Activated CD8-positive, alpha-beta memory T cell treated with anti-CD3 and anti-CD28 coated beads for 4 hours (primary cell): Measurements from ENCODE around the gene ATP6V1E1.
"Not testable (repeated sequence)": the region's sequence is repeated elsewhere in the genome, so short reads cannot be mapped to it uniquely, and the experiment has no call there.

ENCODE experiments used
- DNase-seq, 2 donors: peaks; one replicate each; pipeline ENCODE4 v3.0.0-alpha.2; 2020; ENCODE audit warnings: low read depth in 2 of 2

The ATP6V1E1 gene

DNA sequence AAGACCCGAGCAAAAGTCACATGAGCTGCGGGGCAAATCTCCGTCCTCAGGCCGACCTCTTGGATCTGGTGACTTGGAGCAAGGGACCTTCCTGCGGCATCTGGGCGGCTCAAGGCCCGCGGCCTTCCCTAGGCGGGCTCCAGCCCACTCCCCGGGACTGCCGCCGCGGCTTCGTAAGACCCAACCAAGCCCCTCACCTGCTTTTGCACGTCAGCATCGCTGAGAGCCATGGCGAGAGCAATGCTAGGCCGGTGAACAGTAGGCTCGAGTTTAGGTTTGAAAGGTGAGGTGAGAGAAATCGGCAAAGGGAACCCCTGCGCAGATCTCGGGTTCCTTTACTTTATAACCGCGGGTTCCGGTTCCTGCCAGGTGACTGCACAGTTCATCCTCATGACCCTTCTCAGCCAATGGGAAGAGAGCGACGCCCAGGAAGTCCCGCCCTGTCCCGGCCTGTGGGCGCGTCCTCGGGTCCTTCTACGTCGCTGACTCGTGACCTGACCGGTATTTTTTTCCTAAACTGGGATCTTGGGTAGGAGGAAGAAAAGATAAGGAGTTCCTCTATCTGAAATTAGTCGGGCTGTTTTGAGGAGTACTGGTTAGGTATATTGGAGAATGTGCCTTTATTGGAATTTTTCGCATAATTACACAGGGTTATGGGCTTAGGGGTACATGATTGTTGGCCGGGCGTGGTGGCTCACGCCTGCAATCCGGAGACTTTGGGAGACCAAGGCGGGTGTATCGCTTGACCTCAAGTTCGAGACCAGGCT lies at the start of gene ATP6V1E1:
Gene ATP6V1E1 (minus strand): TSS at position 344 of the 767 bp plus-strand sequence. CDS start 114 bp downstream, at position 230.
- peak; percentile 89 to 90 for DNase-seq

DNA sequence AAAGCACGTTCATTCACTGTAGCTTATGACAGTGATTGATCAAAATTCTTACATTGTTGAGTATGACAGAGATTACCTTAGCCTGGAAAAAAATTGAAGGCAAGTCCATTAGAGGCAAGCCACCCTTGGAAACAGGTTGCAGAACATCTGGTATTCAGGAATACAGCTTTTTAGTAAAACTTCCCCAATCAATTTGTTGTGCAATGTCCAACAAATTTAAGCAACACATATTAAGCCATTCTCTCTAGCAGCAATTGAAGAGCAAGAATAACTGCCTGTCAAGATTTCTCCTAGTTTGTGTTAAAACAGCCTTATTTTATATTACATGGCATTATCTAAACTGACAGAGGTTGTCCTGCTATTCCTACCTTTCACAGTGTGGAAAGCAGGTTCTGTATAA lies 47.0 kb upstream of the ATP6V1E1 start:
- DNase-seq: no peak

DNA sequence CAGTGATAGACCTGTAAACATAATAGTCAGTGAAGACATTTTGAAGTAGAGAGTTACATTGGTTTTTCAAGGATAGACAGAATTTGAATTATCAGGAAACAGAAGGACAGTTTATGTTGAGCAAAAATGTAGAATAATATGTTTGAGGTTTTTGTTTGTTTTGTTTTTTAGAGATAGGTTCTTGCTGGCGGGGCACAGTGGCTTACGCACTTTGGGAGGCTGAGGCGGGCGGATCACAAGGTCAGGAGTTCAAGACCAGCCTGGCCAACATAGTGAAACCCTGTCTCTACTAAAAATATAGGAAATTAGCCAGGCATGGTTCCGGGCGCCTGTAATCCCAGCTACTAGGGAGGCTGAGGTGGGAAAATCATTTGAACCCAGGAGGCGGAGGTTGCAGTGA lies 45.6 kb upstream of the ATP6V1E1 start:
- no peak for DNase-seq

DNA sequence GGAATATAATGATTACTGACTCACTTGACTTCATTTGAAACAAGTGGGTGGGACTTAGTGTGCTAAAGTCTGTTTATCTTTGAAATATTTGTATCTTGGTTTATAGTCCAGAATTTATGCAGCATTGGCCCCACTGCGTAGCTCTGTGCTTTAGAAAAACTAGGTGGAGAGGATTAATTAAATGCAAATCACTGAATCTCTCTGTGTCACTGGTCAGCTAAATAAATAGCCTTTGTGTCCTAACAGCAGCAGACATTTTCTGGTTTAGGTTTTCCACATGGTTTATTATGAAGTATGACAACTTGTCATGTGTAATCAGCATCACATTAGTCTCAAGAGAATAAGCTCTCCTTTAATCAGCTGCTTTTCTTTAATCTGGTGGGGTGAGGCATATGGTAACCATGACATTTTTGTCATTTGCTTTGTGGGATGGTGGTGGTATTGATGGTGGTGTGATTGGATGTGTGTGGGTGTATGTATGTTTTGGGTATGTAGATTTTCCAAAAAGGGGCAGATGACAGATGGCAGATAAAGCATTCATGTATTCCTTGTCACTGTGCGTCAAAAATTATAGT lies 44.0 kb upstream of the ATP6V1E1 start:
- DNase-seq: no peak

DNA sequence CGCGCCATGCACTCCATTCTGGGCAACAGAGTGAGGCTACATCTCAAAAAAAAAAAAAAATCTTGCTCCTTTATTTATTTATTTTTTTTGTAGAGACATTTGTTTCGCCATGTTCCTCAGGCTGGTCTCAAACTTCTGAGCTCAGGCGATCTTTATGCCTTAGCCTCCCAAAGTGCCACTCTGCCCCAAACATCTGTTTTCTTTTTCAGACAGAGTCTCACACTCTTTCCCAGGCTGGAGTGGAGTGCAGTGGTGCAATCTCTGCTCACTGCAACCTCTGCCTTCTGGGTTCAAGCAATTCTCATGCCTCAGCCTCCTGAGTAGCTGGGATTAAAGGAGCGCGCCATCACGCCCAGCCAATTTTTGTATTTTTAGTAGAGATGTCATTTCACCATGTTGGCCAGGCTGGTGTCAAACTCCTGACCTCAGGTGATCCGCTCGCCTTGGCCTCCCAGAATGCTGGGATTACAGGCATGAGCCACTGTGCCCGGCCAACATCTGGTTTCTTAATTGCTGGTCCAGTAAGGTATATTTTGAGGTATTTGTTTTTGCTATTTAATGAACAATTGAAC lies 43.1 kb upstream of the ATP6V1E1 start:
- not testable (repeated sequence) for DNase-seq

DNA sequence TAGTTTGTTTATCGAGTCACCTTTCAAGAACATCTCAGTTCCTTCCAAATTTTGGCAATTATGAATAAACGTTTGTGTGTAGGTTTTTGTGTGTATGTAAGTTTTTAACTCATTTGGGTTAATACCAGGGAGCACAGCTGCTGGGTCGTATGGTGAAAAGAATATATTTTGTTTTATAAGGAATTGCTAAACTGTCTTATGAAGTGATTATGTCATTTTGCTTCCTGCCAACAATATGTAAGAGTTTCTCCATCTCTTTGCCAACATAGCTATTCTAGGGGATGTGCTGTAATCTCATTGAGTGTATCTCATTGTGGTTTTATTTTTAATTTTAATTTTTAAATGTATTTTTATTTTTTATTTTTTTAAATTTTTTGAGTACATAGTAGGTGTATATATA lies 37.3 kb upstream of the ATP6V1E1 start:
- no peak for DNase-seq

DNA sequence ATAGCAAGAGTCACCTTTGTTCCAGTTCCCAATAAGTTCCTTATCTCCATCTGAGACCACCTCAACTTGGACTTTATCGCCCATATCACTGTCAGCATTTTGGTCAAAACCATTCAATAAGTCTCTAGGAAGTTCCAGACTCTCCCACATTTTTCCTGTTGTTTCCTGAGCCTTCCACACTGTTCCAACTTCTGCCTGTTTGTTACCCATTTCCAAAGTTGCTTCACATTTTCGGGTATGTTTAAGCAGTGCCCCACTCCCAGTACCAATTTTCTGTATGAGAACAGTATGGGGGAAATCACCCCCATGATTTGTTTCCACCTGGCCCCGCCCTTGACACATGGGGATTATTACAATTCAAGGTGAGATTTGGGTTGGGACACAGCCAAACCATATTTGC lies 36.7 kb upstream of the ATP6V1E1 start:
- DNase-seq: no peak

DNA sequence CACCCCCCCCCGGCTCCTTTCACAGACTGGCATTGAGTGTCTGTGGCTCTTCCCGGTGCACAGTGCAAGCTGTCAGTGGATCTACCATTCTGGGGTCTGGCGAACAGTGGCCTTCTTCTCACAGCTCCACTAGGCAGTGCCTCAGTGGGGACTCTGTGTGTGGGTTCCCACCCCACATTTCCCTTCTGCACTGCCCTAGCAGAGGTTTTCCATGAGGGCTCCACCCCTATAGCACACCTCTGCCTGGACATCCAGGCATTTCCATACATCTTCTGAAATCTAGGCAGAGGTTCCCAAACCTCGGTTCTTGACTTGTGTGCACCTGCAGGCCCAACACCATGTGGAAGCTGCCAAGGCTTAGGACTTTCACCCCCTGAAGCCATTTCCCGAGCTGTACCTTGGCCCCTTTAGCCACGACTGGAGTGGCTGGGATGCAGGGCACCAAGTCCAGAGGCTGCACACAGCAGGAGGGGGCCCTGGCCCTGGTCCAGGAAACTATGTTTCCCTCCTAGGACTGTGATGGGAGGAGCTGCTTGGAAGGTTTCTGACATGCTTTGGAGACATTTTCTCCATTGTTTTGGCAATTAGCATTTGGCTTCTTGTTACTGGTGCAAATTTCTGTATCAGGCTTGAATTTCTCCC lies 36.0 kb upstream of the ATP6V1E1 start:
- no peak for DNase-seq

DNA sequence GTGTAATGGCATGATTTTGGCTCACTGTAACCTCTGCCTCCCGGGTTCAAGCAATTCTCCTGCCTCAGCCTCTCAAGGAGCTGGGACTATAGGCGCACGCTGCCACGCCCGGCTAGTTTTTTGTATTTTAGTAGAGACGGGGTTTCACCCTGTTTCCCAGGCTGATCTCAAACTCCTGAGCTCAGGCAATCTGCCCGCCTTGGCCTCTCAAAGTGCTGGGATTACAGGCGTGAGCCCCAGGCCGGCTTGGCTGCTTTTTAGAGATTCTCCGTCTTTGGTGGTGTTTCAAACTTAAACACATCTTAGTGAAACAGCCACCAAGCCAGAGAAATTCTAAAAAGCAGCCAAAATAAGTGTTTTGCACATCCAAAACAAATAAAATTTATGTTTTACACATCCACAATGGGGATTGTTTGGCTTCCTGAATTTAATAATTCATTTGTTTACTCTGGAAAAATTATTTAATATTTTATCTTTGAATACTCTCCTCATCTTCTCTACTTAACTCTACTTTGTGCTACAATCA lies 28.4 kb upstream of the ATP6V1E1 start:
- no peak for DNase-seq

DNA sequence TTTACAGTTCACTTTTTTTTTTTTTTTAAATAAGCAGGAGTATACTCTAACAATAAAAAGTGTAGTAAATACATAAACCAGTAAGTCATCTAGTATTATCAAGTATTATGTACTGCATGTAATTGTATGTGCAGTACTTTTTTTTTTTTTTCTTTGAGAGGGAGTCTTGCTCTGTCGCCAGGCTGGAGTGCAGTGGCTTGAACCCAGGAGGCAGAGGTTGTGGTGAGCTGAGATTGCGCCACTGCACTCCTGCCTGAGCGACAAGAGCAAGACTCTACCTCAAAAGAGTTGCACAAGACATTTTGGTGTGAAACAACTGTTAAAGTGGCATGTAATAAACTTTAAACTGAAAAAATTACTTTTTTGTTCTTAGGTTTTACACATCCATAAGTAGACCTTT lies 26.7 kb upstream of the ATP6V1E1 start:
- no peak for DNase-seq

DNA sequence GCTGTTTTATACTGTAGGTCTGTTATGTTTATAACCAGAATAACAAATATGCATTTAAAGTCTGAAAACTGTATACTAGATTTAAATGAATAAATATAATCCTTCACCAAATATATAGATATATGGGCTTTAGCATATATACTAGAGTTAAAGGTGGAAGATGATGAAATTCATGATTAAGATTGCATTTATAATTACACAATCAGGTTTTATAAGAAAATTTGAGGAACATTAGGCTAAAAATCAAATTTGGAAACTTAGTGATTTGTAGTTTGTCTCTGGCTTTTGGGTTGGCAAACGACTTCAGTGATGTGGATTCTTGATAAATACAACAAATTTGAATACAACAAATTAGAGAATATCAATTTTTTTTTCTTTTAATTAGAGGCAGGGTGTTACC lies 20.0 kb upstream of the ATP6V1E1 start:
- no peak for DNase-seq

DNA sequence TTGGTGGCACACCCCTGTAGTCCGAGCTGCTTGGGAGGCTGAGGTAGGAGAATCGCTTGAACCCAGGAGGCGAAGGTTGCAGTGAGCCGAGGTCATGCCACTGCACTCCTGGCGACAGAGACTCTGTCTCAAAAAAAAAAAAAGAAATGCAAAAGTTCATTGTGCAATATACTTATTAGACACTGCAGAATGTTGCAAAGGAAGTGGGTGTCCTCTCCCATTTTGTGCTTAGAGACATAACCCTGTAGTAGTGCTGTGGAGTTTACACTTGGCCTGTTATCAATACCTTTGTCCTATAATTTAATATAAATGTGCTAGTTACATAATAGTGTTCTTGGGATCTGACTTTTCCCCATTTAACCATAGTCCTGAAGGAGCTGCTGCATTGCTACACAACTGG lies 19.4 kb upstream of the ATP6V1E1 start:
- no peak for DNase-seq

DNA sequence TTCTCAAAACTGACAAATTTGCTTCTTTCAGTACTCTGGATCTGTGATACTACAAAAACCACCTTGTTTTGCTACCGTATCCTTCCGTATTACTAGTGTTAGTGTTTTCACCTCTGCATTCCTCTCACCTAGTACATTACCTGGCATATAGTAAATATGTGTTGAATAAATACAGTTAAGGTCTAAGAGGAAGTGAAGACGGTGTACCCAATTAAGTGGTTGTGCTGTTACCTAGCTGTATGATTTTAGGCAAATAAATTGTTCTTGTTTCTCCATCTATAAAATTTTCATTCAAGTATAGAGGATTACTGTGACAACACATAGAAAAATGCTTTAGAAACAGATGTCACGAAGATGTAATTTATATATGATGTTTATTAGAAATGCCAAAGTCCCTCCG lies 18.9 kb upstream of the ATP6V1E1 start:
- DNase-seq: no peak

DNA sequence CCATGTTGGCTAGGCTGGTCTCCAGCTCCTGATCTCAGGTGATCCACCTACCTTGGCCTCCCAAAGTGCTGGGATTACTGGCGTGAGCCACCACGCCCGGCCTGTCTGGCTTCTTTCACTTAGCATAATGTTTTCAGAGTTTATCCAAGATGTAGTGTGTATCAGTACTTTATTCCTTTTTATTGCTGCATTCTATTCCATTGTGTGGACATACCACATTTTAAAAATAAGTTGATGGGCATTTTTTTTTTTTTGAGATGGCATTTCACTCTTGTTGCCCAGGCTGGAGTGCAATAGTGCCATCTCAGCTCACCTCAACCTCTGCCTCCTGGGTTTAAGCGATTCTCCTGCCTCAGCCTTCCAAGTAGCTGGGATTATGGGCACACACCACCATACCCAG lies 13.8 kb upstream of the ATP6V1E1 start:
- DNase-seq: not testable (repeated sequence)

DNA sequence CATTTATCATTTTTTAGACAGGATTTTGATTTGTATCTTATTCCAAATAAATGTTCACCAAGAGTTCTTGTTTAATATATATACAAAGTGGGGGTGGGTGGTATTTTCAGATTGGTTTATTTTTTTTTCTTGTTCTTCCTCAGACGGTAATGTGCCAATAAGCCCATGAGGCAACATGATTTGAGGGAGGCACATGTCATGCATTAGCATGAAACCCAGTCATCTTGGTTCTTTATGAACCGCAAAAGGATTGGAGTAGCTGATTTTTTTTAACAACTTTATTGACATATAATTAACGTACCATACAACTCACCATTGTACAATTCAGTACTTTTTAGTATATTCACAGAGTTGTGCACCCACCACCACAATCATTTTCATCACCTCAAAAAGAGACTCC lies 12.7 kb upstream of the ATP6V1E1 start:
- DNase-seq: no peak

DNA sequence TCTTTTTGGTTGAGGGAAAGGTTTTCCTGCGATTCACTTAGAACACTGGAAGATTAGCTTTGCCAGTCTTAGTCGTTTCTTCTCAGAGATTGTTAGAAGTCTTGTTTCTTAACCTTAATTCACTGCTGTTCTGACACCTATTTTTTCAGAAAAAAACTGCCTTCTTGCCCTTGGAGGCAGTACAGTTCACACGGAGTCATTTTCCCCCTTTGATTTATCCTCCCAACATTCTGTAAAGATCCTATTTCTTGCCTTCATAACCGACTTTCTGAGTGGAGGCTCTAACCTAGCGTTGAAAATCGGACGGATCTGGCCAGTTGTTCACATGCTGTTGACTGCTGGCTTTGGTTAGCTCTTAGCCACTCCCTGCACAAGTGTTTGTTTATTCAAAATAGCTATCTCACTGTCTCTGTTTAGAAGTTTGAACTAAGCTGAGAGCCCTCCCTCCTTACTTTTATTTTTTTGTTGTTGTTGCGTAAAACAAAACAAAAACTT lies 10.7 kb upstream of the ATP6V1E1 start:
- DNase-seq: no peak

DNA sequence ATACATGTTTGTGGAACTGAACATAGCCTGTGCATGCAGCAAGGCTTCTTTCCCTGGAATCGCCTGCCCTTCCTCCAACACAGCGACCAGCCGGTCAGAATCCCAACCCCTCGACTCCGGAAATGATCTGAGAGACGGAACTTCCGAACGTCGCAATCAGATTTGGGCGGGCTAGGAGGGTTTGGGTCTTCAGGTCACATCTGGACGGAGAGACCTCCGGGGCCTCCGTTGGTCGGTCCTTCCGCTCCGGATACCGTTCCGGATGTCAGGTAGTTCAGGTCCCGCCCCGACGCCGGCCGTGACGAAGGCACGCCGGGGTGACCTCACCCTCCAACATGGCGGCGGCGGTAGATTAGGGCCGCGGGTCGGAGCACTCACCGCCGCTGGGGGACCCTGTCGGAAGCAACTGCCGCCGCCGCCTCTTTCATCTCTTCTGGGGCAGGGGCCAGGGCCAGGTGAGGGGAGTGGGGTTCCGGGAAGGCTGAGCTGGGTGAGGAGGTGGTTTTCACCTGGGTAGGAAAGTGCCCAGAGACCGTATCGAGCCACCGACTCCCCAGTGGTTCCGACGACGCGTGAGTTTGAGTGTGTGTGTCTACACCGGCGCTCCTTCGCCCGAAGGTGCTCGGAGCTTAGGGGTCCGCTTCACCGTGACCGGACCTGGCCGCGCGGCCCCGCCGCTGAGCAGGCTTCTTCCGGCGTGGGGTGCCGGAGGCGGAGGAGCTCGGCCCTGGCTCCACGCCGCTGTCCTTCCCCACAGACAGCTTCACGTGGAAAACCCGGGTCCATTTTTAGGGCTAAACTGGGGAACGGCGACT lies 10.1 kb upstream of the ATP6V1E1 start, which contains the start of gene BCL2L13:
Gene BCL2L13 (plus strand): TSS at position 326 of the 815 bp plus-strand sequence. CDS start 16,955 bp downstream, outside the sequence.
- DNase-seq: peak; percentile 75 to 80

DNA sequence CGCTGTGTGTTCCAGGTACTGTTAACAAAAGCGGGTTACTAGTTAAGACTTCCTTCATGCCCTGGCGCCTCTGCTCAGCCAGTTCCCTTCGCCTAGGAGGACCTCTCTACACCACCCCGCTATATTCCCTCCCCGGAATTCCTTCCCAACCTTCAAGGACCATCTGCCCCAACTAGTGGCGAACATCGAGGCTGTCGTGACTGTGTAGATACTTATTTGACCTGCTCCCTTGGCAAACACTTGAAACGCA lies 9.6 kb upstream of the ATP6V1E1 start:
- no peak for DNase-seq

DNA sequence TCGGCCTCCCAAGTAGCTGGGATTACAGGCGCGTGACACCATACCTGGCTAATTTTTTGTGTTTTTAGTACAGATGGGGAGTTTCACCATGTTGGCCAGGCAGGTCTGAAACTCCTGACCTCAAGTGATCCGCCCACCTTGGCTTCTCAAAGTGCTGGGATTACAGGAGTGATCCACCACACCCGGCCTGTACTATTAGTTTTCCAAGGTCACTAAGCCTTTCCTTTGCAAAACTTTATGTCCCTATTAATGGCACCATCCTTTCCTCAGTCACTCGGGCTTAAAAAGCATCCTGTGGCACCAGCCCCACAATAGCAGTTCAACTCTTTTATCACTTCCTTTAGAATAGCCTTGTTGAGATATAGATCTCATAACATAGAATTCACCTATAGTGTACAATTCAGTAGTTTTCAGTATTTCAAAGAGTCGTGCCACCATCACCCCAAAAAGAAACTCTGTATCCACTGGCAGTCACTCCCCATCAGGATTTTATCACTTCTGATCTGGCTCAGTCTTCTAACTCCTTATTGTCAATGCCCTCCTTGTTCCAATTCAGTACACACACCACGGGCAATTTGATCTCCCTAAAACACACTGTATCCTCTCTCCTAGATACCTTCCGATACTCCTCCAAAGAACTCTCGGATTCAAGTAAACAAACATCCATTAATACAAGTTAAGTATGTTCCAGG lies 9.1 kb upstream of the ATP6V1E1 start:
- no peak for DNase-seq

DNA sequence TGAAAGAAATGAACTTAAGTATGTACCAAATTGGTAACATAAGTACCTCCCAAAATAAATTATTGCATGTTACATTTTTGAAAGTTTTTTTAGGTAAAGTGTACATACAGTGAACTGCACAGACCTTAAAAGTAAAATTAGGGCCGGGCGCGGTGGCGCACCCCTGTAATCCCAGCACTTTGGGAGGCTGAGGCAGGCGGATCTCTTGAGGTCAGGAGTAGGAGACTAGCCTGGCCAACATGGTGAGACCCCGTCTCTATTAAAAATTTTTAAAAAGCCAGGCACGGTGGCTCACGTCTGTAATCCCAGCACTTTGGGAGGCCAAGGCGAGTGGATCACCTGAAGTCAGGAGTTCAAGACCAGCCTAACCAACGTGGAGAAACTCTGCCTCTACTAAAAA lies 8.3 kb upstream of the ATP6V1E1 start:
- DNase-seq: not testable (repeated sequence)

DNA sequence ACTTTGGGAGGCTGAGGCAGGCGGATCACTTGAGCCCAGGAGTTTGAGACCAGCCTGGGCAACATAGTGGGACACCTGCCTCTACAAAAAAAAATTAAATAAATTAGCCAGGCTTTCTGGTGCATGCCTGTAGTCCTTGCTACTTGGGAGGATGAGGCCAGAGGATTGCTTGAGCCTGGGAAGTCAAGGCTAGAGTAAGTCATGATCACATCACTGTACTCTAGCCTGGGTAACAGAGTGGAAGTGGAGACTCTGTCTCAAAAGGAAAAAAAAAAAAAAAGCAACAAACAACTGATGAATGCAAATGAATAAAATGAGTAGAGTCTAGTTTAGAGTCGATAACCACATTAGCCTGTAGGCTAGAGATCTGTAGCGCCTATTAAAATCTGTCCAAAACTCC lies 6.1 kb upstream of the ATP6V1E1 start:
- no peak for DNase-seq
